Activated CD4-positive, alpha-beta T cell treated with anti-CD3 and anti-CD28 coated beads, Interleukin-2, Interleukin-4, amounts not matched to agents 100 ng/mL and 50 ng/mL, durations not matched to agents 16 hours and 8 hours (primary cell): ENCODE results near the gene CACNA1A.
A peak's percentile ranks its signal among the peaks of the same experiment; 100 is the strongest.
"Not testable (repeated sequence)": the region's sequence is repeated elsewhere in the genome, so short reads cannot be mapped to it uniquely, and the experiment has no call there.

ENCODE experiments used
- DNase-seq: peaks from one replicate; pipeline ENCODE4 v3.0.0-alpha.2; 2020; ENCODE audit warnings: low spot score

The CACNA1A gene

DNA sequence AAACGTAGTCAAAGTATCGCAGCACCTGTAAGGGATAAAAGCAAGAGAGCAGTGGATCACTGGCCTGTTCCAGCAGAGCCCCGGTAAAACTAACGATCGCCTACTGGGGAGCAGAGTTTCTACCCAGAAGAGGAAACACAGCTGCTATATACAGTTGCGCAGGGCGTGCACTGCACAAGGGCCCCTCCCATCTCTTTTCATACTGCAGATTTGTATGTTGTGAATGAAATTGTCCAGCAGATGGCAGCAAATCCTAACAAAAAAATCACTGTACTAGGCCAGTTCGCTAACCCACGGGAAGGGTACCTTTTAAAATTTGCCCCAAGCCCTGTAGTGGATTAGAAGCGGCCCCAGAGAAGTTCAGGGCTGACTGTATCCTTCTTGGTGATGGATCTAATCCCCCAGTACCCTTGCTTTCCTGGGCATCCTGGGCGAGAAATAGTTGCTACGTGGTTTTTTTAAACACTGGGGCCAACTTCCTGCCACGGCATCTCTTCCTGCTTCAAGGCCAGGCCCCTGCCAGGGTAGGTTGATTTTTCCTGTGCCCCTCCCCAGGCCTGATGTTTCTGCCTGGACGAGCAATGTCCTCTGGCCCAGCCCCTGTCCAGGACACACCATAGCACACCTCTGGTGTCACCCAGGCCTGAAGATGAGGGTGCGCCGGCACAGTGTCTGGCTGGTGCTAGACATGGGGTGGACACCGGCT lies 229.0 kb downstream of the CACNA1A start:
- peak; percentile 83 for DNase-seq

DNA sequence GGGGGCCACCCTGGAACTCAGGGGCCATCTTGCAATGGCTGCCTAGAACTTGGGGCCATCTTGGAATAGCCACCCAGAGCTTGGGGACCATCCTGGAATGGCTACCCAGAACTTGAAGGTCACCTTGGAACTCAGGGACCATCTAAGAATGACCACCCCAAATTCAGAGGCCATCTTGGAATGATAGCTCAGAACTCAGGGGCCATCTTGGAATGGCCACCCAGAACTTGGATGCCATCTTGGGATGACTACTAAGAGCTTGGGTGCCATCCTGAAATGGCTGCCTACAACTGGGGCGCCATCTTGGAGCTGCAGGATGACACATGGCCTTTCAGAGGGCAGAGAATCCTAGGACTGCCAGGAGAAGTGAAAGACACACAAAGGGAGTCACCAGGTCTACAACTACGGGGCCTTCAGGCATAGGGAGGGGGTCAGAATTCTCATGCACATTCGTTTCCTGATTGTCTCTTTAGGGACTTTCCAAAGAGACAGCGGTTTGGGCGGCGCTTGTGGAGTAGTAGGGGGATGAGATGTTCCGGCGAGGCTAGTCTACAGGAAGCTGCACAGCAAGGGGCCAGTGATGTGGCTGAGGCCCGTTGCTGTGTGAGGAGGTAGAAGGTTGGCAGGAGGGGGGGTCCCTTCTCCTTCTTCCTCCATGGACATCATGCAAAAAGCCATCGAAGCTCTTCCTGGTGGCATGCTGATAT lies 231.1 kb downstream of the CACNA1A start:
- DNase-seq = peak; percentile 19

DNA sequence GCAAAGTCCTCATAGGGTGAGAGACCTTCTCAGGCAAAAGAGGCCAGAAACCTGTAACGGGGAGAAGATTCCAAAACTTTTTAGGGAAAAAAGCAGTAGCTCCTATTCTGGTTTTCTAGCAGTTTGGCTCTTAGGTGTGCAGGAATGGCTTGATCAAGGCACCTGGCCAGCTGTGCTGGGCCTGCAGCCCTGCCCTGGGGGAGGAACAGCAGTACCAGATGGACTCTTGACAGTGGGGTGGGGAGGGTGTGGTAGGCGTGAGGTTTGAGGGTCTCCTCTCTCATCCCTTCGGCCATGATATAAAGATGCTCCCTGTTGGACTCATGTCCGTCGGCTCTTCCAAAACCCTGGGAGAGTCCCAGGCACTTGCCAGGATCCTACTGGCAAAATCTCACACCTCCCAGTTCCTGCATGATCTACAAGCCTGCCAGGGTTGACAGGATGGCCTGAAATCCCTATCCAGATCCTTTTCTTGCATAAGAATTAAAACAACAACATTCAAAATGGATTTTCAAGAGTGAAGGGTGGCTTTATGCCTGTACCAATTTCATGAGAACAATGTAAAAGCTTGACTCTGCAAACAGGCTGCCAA lies 235.7 kb downstream of the CACNA1A start:
- no peak for DNase-seq

DNA sequence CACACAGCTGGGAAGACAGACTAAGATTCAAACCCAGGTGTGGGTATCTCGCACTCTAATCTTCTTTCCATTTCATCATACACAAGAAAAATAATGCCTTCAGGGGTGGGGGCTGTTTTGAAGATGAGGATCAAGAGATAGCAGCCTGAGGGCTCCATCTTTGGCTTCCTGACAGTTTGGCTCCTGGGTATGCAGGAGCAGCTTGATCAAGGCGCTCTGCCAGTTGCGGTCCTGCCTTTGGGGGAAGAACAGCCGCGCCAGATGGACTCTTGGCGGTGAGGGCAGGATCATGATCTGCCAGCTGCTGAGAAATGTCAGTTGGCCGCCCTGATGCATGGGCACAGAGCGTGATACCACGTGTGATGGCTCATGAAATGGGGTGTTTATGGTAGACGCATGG lies 236.9 kb downstream of the CACNA1A start:
- DNase-seq = no peak

DNA sequence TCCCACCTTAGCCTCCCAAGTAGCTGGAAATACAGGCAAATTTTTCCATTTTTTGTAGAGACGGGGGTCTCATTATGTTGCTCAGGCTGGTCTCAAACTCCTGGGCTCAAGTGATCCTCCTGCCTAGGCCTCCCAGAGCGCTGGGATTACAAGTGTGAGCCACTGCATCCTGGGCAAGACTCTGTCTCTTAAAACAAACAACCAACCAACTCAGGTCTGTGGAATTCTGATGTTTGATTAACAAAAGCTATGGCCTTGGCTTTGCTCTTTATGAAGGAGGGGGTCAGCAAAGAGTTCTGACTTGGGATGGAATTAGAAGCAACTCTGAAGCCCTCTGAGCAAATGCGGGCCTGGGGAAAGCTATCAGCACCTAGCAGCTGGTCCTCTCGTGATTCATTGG lies 238.4 kb downstream of the CACNA1A start:
- DNase-seq = no peak

DNA sequence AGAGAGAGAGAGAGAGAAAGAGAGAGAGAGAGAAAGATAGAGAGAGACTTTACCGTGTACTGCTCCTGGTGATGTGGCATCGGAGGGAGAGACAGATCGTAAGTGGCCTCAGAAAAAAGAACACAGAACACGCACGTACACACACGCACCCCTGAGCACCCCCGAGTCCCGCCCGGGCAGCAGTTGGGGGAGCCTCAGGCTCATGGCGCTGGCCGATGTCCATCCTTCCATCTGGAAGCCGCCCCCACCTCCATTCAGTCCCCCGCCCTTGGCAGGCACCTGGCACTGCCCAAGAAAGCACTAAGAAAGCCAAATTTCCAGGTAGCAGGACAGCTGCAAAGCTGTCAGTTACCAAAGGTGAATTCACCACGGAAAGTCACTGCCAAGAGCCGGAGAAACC lies 239.1 kb downstream of the CACNA1A start:
- no peak for DNase-seq

DNA sequence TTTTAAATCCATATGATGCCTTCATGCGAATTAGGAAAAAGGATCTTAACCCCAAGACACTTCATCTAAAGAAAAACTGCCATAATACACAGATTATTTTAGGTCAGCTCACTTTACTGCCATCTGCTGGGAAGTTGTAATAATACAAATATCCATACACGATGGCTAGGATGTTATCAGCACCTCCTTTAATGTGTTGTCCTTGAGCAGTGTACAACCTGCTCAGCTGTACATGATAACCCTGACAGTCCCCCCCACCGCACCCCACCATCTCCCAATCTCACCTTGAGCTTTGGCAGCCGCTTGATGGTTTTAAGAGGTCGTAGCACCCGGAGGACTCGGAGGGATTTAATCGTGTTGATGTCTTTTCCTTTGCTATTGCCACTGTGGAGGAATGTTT lies 243.8 kb downstream of the CACNA1A start:
- DNase-seq = peak; percentile 65

DNA sequence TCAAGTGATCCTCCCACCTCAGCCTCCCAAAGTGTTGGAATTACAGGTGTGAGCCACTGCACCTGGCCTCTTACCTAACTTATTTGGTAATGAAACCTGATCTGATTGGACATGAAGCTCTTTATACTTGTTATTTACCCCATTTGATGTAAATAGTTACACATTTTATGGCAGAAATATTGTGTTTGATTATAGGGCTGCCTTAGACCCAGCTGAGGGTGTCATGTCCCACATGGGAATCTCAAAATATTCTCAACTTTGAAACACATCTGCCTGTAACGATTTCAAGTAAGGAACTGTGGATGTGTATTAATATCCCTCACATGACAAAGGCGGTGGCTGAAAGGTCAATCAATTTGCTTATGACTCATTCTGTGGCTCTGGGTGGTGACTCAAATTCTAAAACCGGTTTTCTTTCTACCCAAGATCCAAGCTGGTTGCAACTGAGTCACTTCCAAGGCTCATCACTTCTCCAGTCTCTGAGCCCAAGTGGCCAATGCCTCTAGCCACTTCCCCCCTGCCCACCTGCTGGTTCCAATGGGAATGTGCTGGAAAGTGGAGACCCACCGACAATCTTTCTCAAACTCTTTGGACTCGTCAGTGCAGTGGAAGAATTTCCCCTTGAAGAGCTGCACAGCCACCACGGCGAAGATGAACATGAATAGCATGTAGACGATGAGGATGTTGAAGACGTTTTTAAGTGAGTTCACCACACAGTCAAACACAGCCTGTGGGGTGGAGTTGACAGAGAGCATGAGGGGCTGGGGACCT lies 245.2 kb downstream of the CACNA1A start:
- DNase-seq = peak; percentile 71

DNA sequence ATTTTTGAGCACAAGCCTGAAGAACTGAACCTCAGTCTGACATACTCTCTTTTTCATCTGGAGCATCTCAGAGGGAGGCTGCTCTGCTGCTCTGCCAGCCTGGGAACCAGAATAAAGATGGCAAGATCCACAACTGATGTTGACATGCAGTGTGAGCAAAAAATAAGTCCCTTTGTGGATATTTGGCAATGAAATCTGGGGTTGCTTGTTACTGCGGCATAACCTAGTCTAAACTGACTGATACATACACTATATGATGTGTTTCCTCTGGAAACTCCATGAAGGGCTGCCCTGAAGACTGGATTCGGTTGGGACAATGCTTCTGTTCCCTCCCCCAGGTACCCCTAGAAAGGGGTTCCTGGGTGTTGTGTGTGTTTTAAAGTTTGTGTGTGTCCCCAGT lies 249.4 kb downstream of the CACNA1A start:
- DNase-seq = no peak

DNA sequence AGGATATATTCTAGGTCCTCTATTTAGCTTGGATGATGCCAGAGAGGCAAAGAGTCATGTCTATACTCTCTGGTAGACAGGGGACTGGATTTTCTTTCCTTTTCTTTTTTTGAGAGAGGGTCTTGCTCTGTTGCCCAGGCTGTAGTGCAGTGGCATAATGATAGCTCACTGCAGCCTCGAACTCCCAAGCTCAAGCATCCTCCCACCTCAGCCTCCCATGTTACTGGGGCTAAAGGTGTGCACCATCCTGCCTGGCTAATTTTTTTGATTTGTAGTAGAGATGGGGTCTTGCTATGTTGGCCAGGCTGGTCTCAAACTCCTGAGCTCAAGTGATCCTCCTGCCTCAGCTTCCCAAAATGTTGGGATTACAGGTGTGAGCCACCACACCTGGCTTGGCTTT lies 249.9 kb downstream of the CACNA1A start:
- DNase-seq = not testable (repeated sequence)

DNA sequence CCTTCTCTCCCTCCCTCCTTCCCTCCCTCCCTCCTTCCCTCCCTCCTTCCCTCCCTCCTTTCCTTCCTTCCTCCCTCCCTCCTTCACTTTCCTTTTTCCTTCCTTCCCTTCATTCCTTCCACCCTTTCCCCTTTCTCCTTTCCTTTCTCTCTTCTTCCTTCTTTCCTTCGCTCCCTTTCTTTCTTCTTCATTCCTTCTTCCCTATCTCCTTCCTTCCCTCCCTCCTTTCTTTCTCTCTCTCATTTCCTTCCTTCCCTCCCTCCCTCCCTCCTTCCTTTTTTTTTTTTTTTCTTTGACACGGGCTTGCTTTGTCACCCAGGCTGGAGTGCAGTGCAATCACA lies 250.6 kb downstream of the CACNA1A start:
- DNase-seq = no peak

DNA sequence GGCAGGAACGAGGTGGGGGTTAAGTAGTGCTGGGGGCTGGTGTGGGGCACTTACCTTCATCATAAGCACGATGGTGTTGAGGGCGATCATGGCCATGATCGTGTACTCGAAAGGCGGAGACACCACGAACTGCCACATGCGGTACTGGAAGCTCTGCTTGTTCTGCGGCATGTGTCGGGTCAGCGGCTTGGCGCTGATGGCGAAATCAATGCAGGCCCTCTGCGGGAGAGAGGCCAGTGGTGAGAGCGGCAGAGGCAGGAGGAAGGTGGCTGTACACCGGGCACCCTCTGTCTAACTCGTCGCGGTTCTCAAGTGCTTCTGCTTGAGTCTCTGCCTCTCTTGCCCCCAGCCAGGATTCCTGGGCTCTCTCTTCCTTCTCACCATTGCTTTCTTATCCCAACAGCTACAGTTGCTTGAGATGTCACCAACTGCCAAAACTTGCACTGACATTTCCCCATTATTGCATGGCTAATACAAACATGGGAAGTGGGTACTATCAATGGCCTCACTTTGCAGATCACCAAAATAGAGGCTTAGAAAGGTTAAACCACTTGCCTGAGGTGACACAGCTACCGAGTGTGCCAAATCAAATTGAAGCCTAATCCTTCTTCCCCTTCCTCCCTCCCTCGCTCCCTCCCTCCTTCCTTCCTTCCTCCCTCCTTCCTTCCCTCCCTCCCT lies 251.1 kb downstream of the CACNA1A start:
- DNase-seq = no peak

DNA sequence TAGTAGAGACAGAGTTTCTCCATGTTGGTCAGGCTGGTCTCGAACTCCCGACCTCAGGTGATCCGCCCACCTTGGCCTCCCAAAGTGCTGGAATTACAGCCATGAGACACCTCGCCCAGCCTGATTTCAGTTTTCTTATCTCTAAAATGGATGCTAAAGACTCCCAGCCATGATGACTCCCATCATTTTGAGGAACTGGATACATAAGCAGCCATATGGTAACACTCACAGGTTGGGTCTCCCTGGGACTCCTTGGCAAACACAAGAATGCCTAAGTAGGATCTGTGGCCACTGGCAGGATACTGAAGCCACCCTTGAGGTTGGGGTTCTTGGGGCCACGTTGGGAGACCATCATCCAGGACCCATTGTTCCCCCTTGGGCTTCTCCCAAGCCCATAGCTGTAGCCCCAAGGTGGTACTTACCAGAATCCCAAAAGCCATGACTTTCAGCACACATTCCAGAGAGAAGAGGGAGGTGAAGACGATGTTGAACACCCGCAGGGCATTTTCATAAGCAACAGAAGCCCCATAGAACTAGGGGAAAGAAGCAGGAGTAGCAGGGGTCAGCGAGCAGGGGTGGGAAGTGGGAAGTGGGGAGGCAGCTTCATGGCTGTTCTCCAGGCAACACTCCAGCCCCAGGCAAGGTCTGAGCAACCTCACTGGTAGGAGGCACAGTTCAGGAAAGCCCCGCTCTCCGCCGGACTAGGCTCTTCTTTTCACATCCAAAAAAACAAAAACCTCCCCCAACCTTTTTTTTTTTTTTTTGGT lies 253.5 kb downstream of the CACNA1A start:
- DNase-seq = no peak

DNA sequence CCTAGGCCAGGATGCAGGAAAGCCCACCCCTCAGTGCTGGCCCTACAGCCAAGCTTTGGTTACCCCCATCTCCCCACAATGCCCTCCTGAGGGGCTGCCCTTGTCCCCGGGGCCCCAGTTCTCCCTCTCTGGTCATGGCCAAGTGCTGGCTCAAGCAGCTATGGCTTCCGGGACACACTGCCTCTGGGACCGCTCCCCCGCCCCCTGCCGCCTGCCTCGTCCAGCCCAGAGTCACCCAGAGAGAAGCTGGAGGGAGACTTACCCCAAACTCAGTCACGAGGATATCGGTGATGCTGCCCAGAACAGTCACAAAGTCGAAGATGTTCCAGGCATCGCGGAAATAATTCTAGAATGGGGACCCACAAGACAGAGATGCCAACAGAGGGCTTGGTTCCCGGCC lies 261.4 kb downstream of the CACNA1A start:
- no peak for DNase-seq

DNA sequence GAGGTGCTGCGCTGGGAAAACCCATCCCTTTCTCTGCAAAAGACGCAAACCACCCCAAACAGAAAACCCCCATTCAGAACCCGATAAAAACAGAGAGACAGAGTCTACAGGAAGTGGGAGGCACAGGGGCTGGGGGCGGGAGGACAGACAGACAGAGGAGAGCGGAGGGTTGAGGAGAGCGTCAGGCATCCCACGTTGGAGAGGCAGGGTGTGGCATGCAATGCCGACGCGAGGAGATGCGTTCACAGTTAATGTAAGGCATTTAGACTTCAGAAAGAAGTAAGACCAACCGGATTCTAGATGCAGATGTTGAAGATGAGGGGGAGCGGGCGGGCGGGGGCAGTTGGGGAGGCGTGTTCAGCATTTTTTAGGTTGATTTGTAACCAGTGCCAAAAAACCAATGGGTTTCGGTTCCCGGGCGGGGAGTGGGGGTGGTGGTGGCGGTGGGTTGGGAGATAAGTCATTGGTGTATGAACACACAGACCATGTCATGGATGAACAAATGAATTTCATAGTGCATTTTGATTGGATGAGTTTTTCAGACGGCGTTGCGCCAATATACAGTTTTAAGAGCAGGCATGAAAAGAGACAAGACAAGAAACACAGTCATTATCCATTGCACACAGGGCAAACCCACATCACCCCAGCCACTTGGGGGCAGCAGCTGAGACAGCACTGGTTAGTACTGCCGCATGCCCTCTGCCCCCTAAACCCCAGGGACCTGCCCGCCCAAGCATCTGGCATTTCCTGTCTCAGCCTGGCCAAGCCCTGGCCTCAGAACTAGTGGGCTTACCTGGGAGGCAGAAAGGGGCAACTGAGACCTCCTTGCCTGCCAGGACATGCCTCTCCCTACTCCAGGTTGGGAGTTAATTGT lies 264.8 kb downstream of the CACNA1A start:
- DNase-seq = no peak

DNA sequence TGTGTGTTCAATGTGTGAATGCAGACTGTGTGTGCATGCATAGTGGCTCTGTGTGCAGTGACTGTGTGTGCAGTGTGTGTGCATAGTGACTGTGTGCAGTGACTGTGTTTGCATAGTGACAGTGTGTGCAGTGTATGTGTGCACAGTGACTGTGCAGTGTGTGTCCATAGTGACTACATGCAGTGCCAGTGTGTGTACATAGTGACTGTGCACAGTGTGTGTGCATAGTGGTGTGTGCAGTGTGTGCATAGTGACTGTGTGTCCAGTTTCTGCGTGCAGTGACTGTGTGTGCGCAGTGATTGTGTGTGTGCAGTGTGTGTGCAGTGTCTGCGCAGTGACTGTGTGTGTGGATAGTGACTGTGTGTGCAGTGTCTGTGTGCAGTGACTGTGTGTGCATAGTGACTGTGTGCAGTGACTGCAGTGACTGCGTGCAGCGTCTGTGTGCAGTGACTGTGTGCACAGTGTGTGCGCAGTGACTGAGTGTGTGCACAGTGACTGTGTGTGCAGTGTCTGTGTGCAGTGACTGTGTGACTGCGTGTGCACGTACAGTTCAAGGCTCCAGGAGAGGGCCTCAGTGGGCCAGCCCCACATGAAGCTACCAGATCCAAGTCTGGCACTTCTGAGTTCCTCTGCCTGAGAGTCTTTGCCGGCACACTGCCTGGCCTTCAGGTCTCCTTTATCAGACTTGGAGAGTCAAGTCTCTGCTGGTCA lies 265.8 kb downstream of the CACNA1A start:
- DNase-seq = no peak

DNA sequence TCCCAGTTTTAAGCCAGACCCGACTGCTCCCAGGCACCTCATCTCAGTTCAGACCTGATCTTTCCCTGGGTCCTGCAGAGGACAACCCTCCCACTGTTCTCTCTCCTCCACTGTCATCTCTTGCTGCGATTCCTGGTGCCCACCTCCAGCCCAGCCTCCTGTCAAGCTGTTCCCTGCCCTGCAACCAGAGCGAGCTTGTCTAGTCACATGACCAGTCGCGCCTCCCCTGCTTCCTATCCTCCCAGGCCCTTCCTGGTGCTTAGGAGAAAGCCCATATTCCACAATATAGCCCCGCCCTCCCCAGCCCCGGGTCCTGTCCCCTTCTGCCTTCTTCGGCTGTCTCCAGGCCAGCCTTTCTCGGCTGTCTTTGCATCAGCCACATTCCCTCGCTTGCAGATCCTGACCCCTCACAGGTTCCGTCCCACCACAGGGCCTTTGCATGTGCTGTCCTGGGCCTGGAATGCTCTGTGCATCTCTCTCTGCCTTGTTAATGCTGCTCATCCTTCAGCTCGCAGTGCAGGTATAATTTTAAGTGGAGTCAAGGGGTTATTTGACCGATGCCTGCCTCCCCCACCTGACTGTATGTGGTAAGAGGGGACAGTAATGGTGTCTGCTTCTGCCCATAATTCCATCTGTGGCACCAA lies 267.3 kb downstream of the CACNA1A start:
- DNase-seq = no peak

DNA sequence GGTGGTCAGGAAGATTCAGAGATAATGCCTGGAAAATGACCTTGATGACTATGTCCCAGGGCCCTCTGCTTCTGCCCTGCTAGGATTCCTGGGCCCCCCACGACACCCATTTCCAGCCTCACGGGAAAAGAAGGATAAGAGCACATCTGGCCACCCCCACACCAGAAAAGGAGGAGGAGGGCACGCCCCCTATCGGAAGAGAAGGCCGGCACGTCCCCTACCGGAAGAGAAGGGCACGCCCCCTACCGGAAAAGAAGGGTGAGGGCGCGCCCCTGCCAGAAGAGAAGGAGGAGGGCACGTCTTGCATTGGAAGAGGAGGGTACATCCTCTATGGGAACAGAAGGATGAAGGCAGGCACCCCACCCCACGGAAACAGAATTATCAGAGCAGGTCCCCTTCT lies 271.8 kb downstream of the CACNA1A start:
- peak; percentile 49 for DNase-seq

DNA sequence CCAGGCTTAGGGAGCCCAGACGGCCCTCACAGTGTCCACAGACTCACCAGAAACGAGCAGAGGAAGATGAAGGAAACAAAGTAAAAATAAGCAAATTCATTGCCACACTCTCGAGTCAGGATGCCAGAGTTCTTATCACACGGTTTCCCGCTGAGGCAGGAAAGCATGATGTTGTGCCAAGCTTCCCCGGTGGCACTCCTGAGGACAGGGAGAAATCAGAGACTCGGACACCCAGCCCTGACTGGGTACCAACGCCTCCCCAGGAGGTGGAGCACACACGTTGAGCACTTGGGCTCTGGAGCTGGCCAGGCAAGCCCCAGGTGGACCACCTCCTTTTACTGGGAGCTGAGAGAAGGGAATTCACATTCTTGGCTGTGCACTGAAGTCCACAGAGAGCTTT lies 274.6 kb downstream of the CACNA1A start:
- no peak for DNase-seq
